Right lobe of liver (tissue), 6 donors: Measurements from ENCODE around the gene EXOC4. TPM values are rescaled to one million over a fixed set of nuclear protein-coding genes. Genes with fewer than 3 reads are reported as not detected.

ENCODE experiments used
- ATAC-seq, 4 donors: fragments of 200-7000 bp; cut with Tn5 transposase; one replicate each; pipeline ENCODE4 v1.9.1; 2020; ENCODE audit warnings: mild to moderate bottlenecking in 4 of 4, moderate library complexity in 4 of 4
- DNase-seq, 3 donors: peaks; one replicate each; pipeline ENCODE4 v3.0.0-alpha.2; 2020
- H3K27ac ChIP-seq, 3 donors: fragments of 200-600 bp; one replicate each; pipeline ENCODE4 v1.8.0; 2022
- H3K27me3 ChIP-seq, 2 donors: fragments of 200-600 bp; one replicate each; pipeline ENCODE4 v1.8.0; 2022
- H3K36me3 ChIP-seq, 4 donors: fragments of 200-600 bp; sonication (generic) in 1 of 4; one replicate each; pipeline versions ENCODE4 v1.5.1 to v1.8.0; 2017 to 2022; ENCODE audit warnings: control low read depth in 1 of 4
- H3K4me1 ChIP-seq, 4 donors: fragments of 200-600 bp; sonication (generic) in 1 of 4; one replicate each; pipeline versions ENCODE4 v1.5.1 to v1.8.0; 2017 to 2022; ENCODE audit warnings: control low read depth in 1 of 4
- H3K4me3 ChIP-seq, 3 donors: fragments of 200-600 bp; one replicate each; pipeline ENCODE4 v1.8.0; 2022
- H3K9me3 ChIP-seq, 4 donors: fragments of 200-600 bp; sonication (generic) in 1 of 4; one replicate each; pipeline versions ENCODE4 v1.5.1 to v1.8.0; 2017 to 2022; ENCODE audit warnings: control low read depth in 1 of 4
- CTCF ChIP-seq, 4 donors: fragments of 200-600 bp in 3 of 4; fragments of 450-650 bp in 1 of 4; IDR thresholded peaks; one replicate each; pipeline versions ENCODE4 v1.5.1 to v1.8.0; 2016 to 2022; ENCODE audit warnings: antibody characterized with exemption in 4 of 4, mild to moderate bottlenecking in 2 of 4
- POLR2A ChIP-seq: fragments of 450-650 bp; IDR thresholded peaks from one replicate; pipeline ENCODE4 v1.6.1; 2017; ENCODE audit warnings: antibody characterized with exemption, mild to moderate bottlenecking
- WGBS: methylation state at CpG from one replicate; pipeline ENCODE4 v1.1.6; 2018; ENCODE audit warnings: low coverage, low lambda C conversion rate; ENCODE audit not compliant: insufficient coverage; ENCODE audit errors: missing lambda C conversion rate; 5-methylcytosine and 5-hydroxymethylcytosine counted together
- intact Hi-C, 2 donors: fragments of 100-400 bp; cut with DNase I; formaldehyde crosslinking; loops; one replicate each; pipeline versions ENCODE4 v1.11.2 to v1.14.1; 2022
- total RNA-seq, 6 experiments: library from RNA; depleted of rRNA in 2 of 6; stranded (reverse); fragments of >200 nt in 2 of 6; fragmentation: NEBNext Ultra II Directional in 3 of 6; extraction: Animal tissue kit (Norgen Biotek cat#: 25700) in 3 of 6; gene quantifications; one replicate each; pipeline versions ENCODE4 v1.1.0 to v1.2.4, GENCODE V29; 2016 to 2023
- donor health status: DM: no; HTN: yes; CAD: no.
- donor health status: DM: no; HTN: no; CAD: no.
- donor health status: DM: no; HTN: no; CAD: no.
- donor health status: DM: no; HTN: yes; CAD: no.
- donor health status: DM: no; HTN: yes; CAD: no.

The EXOC4 gene
- total RNA-seq, 6 experiments from 2014 or later, result 23.7 to 33.5 (median 30.0) TPM

GRCh38 chr7:133542209-133542780, 289.4 kb downstream of the EXOC4 start:
- ATAC-seq, result no peak
- intact Hi-C loops, result no loop called here
- TF ChIP-seq CTCF (IDR thresholded peaks at IDR 0.05), result no peak
- TF ChIP-seq POLR2A, result no peak

DNA sequence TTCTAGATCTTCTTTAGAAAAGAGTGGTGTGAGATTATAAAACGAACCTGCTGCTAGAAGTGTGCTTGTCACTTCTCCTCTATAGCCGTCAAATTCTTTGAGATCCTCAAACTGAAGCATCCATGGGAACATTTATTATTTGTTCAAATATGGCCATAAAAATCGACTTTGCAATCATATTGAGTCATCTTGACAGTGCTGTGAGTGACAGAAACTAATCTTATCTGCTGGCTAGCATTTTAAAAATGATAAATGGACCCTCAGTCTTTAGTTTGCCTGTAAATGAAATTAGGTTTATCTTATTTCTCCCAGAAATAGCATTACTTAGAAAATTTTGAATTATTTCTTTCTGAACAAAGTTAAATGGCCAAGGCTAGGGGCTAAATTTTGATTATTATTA, 290.8 kb downstream of the EXOC4 start:
- DNase-seq, result no peak
- H3K27me3 ChIP-seq, result no peaks in the 10 kb centered on the region
- WGBS, result 80% methylated on average over 3 of the region's 3 CpGs
- H3K9me3 ChIP-seq, result no peaks in the 10 kb centered on the region
- intact Hi-C loops, result no loop called here
- no peak overlapping the region for H3K4me3 ChIP-seq
- TF ChIP-seq CTCF (IDR thresholded peaks at IDR 0.05), result no peak
- no peak for TF ChIP-seq POLR2A
- H3K27ac ChIP-seq, result no peak overlapping the region
- H3K4me1 ChIP-seq, result no peaks in the 10 kb centered on the region
- no peak for ATAC-seq
- no peaks in the 10 kb centered on the region for H3K36me3 ChIP-seq

More at GRCh38 chr7:133542209-133542780, 289.4 kb downstream of the EXOC4 start:
- no peak overlapping the region for H3K4me3 ChIP-seq
- H3K9me3 ChIP-seq, result no peaks in the 10 kb centered on the region
- no peak for DNase-seq
- H3K27me3 ChIP-seq, result no peaks in the 10 kb centered on the region
- no peaks in the 10 kb centered on the region for H3K36me3 ChIP-seq
- H3K27ac ChIP-seq, result no peak overlapping the region
- H3K4me1 ChIP-seq, result no peaks in the 10 kb centered on the region

- TF ChIP-seq POLR2A (no peak), CTCF (IDR thresholded peaks at IDR 0.05) (no peak)
- DNase-seq (no peak), ATAC-seq (no peak)
- H3K4me3 ChIP-seq, result no peak overlapping the region
- H3K36me3 ChIP-seq, result no peaks in the 10 kb centered on the region
- intact Hi-C loops, result no loop called here
- no peaks in the 10 kb centered on the region for H3K9me3 ChIP-seq
- WGBS, result 100% methylated on average over 1 of the region's 1 CpG
- no peaks in the 10 kb centered on the region for H3K27me3 ChIP-seq
- no peaks in the 10 kb centered on the region for H3K4me1 ChIP-seq
- no peak overlapping the region for H3K27ac ChIP-seq
Measured at GRCh38 chr7:133545618-133546017, 292.7 kb downstream of the EXOC4 start.

GRCh38 chr7:133547981-133548380, 295.1 kb downstream of the EXOC4 start:
- no peak for TF ChIP-seq CTCF (IDR thresholded peaks at IDR 0.05)
- ATAC-seq (no peak), DNase-seq (no peak)
- Histone ChIP-seq H3K27ac (no peak overlapping the region), H3K4me1 (no peaks in the 10 kb centered on the region), H3K9me3 (no peaks in the 10 kb centered on the region), H3K36me3 (no peaks in the 10 kb centered on the region), H3K27me3 (no peaks in the 10 kb centered on the region), H3K4me3 (no peak overlapping the region)
- 89% methylated on average over 4 of the region's 4 CpGs for WGBS
- intact Hi-C loops, result no loop called here

- Histone ChIP-seq H3K4me1 (no peaks in the 10 kb centered on the region), H3K9me3 (no peaks in the 10 kb centered on the region), H3K27me3 (no peaks in the 10 kb centered on the region), H3K4me3 (no peak overlapping the region), H3K27ac (no peak overlapping the region), H3K36me3 (no peaks in the 10 kb centered on the region)
- DNase-seq (no peak), ATAC-seq (no peak)
- intact Hi-C loops, result no loop called here
- WGBS, result 67% methylated on average over 1 of the region's 1 CpG
- TF ChIP-seq CTCF (IDR thresholded peaks at IDR 0.05) (no peak), POLR2A (no peak)
Measured at GRCh38 chr7:133549633-133550032, 296.8 kb downstream of the EXOC4 start.
